GM23248 (cell line): ENCODE measurements around the gene MAP3K14.

Source experiments
- EZH2 ChIP-seq: fragments of 200-600 bp; sonication (generic); IDR thresholded peaks from 2 replicates; pipeline ENCODE4 v1.6.1; 2018; ENCODE audit warnings: antibody characterized with exemption, mild to moderate bottlenecking; ENCODE audit not compliant: insufficient read depth, poor library complexity, severe bottlenecking
- EZH2phosphoT487 ChIP-seq: fragments of 200-600 bp; sonication (generic); IDR thresholded peaks from 2 replicates; pipeline ENCODE4 v1.6.1; 2018; ENCODE audit warnings: antibody characterized with exemption, moderate library complexity, mild to moderate bottlenecking, low read depth; ENCODE audit not compliant: insufficient read depth

DNA sequence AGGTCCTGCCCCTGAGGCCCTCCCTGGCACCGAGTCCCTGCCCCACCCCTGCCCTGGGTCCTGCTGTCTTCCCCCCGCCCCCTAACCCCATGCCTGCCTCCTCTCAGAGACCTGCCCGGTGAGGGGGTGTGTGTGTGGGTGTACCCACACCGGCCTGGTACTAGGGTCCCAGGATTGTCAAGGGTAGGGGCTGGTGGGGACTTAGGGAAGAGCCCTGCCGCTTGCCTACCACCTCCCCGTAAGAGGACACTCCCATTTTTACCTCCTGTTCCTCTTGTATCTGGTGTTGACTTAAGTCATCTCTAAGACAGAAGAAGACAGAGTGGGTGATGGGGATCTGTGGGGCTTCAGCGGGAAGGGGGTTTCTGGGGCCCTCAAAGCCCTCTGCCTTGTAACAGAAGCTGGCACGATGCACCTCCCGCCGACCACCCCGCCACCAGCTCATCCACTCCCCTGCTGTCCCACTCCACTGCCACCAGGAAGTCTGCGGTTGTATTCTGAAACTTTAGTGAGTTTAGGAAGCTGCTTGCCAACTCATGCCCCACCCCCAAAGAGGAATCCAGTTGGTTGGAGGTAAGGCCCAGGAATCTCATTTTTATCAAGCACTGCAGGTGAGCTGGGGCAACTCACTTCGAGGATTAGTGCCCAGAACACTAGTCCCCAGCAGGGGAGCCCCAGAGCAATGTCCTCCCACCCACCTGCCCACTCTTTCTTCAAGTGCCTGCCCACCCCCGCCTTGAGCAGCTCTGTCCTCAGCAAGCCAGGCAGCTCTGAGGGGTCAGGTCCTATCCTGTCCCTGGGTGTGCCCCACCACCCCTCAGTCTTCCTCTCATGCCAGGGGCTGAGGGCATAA lies 60.5 kb downstream of the MAP3K14 start:
- TF ChIP-seq EZH2phosphoT487 (no peak), EZH2 (no peak)
